Medulla oblongata (tissue), 1 donor: ENCODE results near the gene ITGA8.
"Not testable (repeated sequence)": the region's sequence is repeated elsewhere in the genome, so short reads cannot be mapped to it uniquely, and the experiment has no call there.

Experiments used
- DNase-seq: peaks from one replicate; pipeline ENCODE4 v3.0.0-alpha.2; 2015; ENCODE audit errors: extremely low spot score

Gene ITGA8

GRCh38 chr10:15494850-15495506 lies 224.7 kb downstream of the ITGA8 start:
- DNase-seq: no peak

- DNase-seq: no peak
Measured at GRCh38 chr10:15491856-15492642, 227.7 kb downstream of the ITGA8 start.

DNA sequence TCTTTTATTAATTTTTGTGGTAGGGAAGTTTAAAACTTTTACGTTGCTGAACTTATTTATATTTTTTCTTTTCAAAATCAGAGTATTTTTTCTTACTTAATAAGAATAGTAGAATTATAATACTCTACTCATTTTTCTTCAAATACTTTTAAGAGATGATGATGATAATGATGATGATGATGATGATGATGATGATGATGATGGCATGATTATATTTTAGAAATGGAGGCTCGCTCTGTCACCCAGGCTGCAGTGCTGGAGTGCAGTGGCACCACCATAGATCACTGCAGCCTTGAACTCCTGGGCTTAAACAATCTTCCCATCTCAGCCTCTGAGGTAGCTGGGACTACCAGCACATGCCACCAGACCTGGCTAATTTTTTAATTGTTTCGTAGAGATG lies 230.3 kb downstream of the ITGA8 start:
- no peak for DNase-seq

GRCh38 chr10:15487376-15487775 lies 232.3 kb downstream of the ITGA8 start:
- no peak for DNase-seq

- DNase-seq: no peak
Measured at GRCh38 chr10:15486404-15486803, 233.3 kb downstream of the ITGA8 start.

GRCh38 chr10:15485684-15486316 lies 233.9 kb downstream of the ITGA8 start:
- no peak for DNase-seq

- no peak for DNase-seq
Measured at GRCh38 chr10:15485027-15485426, 234.7 kb downstream of the ITGA8 start.

DNA sequence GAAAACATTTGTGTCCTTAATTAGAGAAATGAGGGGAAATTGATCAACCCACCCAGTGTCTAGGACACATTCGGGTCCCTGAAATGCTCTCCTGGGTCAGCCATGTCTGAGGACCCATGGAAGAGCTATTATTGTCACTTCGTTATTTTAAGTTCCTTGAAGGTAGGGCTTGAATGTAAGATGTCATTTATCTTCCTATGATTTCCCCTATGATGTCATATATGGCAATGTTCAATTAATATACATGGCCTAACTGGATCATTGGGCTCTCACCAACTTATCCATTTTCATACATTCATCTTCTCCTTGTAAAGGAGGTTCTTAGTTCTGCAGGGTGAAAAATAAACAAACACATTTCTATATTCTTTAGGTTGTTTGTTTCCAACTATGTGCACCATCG lies 235.6 kb downstream of the ITGA8 start:
- DNase-seq: no peak

DNA sequence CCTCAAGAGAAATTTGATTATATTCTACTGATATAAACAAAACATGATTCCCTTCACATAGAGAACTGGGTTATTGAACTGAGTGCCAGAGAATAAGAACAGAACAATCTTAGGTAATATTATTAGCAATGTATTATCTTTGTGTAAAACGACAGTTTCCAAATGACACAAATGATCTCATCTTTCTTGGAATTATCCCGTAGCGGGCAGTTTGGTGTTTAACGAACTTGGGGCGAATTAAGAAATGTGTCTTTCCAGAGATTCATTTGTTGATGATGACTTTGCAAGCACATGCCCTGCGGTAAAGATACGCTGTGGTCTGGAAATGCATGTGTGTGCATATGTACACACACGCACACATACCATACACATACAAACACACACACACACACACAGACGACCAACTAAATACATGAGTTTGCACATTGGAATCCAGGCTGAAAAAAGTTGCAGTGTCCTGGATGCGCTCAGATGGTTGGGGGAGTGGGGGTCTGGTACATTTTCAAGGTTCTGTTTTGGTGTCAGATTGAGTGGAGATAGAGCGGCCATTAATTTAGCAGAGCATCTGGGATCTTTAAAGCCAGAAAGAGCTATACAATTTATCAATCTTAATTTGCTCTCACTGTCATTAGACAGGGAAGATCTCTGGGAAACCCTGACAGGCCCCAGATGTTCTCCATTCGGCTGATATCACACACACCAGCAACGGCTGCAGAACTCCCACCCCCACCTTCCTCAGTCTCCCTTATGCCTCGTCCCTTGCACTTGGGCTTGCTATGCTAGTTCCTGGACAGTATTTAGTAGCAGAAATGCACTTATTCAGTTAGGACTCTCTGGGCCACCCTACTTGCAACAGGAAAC lies 236.3 kb downstream of the ITGA8 start:
- DNase-seq: no peak

- DNase-seq: no peak
Measured at GRCh38 chr10:15482156-15482555, 237.6 kb downstream of the ITGA8 start.

GRCh38 chr10:15478950-15479349 lies 240.8 kb downstream of the ITGA8 start:
- DNase-seq: no peak

DNA sequence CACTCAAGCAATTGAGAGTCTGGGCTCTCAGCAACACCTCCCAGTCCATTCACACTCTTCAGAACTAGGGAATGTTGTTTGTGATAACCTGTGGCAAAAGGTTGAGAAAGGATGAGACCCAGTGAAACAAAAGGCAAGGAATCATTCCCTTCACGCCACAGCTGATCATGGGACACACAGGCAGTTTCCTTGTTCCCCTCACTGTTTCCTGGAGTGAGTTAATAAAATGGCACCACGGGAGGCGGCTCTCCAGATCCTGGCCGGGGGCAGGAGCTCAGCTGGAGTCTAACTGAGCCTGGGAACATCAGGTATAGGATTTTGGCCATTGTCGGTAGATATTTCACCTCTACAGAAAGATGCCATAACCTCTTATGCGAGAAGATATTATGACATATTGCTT lies 241.3 kb downstream of the ITGA8 start:
- DNase-seq: no peak

GRCh38 chr10:15476337-15476736 lies 243.4 kb downstream of the ITGA8 start:
- DNase-seq: no peak

DNA sequence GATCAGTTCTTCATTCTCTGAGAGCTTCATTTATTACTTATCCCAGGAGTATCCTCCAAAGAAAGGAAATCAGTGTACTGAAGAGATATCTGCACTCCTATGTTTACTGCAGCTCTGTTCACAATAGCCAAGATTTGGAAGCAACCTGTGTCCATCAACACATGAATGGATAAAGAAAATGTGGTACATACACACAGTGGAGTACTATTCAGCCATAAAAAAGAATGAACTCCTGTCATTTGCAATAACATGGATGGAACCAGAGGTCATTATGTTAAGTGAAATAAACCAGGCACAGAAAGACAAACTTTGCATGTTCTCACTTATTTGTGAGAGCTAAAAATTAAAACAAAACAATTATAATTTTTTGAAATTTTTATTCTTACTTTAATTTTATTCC lies 244.3 kb downstream of the ITGA8 start:
- not testable (repeated sequence) for DNase-seq

DNA sequence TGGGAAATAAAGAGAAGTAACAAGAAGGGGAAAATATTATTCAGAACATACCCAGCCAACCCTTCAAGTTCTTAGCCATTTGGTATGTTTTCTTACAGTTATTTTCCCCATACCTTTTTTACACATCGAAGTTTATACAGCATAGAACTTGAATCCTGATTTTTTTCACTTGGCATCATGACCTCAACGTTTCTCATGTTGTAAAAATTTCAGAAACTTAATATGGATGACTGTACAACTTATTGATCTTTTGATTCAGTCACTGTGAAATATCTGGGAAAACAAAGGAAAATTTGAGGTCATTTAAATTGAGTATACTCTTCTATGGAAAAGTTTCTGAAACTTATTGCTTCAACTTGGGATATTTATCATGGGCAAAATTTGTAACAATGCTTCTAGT lies 245.1 kb downstream of the ITGA8 start:
- no peak for DNase-seq

- no peak for DNase-seq
Measured at GRCh38 chr10:15473396-15473767, 246.3 kb downstream of the ITGA8 start.

DNA sequence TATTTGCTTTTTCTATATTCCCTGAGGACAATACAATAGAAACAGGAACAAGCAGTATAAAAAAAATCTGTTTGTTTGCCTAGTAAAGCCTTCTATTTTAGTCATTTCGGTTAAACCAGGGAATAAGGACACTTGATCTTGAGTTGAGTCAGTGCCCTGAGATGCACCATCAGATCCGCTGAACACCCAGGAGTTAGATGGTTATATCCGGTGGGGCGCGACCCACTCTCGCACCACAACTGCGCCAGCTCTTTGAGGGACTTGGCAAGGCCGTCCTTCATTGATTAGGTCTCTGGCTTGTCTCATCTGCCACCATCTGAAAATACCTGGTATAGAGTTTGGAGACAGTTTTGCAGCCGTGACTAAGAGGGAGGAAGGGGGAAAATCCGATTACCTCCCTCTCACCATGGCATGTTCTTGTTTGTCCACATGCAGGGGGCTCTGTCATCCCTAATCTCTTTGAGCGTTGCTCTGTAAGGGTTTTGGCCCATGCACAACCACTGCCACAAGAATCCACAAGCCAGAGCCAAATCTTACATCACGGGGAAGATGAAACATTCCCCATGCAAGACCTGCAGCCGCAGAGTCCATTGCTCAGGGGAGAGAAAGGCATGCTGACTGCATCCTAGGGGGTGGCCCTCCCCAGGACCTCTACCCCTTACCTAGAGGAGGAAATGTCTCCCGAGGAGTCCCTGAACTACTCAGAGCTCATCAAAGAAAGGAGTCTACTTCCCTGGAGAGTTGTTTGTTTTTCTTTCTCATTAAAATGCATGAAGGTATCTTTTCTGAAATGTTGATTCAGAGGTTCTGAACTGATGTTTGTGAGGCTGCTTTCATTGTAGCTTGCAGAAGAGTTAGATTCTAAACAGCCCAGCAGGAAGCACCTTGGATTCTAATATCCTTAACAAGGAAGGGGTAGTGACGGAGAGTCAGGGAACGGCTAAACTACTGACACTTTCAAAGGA lies 247.0 kb downstream of the ITGA8 start:
- no peak for DNase-seq

GRCh38 chr10:15472008-15472407 lies 247.7 kb downstream of the ITGA8 start:
- DNase-seq: no peak

- DNase-seq: no peak
Measured at GRCh38 chr10:15469111-15469510, 250.6 kb downstream of the ITGA8 start.

DNA sequence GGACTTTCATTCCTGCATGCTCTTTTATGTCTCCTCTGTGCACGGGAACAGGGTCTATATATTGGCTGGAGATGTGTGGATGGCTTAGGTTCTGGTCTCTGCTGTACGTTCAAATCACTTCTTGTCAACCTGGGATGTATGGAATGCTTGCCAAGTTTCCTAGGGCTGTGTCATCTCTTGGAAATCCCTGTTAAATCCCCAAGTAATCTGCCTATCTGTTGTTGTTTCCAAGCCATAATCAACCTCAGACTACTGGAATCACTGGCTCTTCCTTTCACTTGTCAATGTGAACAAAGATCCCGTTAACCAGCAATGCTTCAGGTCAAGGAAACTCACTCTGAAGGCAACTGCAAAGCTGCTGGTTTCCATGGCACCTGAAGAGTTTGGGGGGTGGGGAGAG lies 255.3 kb downstream of the ITGA8 start:
- DNase-seq: no peak
